Liver (tissue), 3 donors: ENCODE results near the gene KIF5A.

Experiments
- GABPA ChIP-seq, 2 donors: IDR thresholded peaks in 1 of 2; conservative IDR thresholded peaks in 1 of 2; 2 replicates each; pipeline ENCODE4 v1.6.1; 2016; ENCODE audit warnings: antibody characterized with exemption in 2 of 2, mild to moderate bottlenecking in 1 of 2, moderate library complexity in 1 of 2
- JUND ChIP-seq, 2 donors: IDR thresholded peaks; 2 replicates each; pipeline ENCODE4 v1.6.1; 2016; ENCODE audit warnings: antibody characterized with exemption in 2 of 2
- YY1 ChIP-seq: IDR thresholded peaks from 2 replicates; pipeline ENCODE4 v1.6.1; 2016; ENCODE audit warnings: antibody characterized with exemption, mild to moderate bottlenecking
- TF ChIP-seq, protein P1 (sequence below): IDR thresholded peaks from 2 replicates; pipeline ENCODE4 v1.6.1; 2016; ENCODE audit warnings: antibody characterized with exemption, mild to moderate bottlenecking
- TF ChIP-seq, protein P2 (sequence below): fragments of 150-350 bp; IDR thresholded peaks from 2 replicates; pipeline ENCODE4 v1.5.1; 2017; ENCODE audit warnings: improper control_type of control experiment, low read depth, low read length; ENCODE audit not compliant: missing input control
- TF ChIP-seq, protein P3 (sequence below): IDR thresholded peaks from 2 replicates; pipeline ENCODE4 v1.6.1; 2016; ENCODE audit warnings: antibody characterized with exemption
- TF ChIP-seq, protein P4 (sequence below): IDR thresholded peaks from 2 replicates; pipeline ENCODE4 v1.6.1; 2016; ENCODE audit warnings: antibody characterized with exemption
- donor health status: healthy.
- donor health status: healthy.

DNA sequence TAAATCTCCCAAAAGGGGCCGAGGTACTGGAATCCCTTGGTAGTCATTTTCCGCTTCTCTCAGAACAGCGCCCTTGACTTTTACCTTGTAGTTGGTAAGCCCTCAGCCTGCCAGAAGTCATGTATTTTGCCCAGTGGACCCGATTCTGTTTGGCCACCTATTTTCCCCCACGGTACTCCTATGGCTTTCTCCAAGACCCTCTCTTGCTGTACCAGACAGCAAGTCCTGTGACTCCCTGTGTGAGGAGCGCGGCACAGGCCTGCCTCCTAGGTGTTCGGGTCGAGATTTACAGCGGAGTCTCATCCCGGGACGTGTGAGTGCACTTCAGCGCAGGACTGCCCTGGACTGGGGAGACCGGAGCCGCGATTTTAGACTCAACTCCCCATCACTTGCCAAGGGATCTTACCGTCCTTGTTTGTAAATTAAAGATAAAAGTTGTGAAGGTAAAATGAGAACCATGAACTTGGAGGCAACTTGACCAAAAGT, 28.3 kb upstream of the KIF5A start:
- TF ChIP-seq, protein P1, sequence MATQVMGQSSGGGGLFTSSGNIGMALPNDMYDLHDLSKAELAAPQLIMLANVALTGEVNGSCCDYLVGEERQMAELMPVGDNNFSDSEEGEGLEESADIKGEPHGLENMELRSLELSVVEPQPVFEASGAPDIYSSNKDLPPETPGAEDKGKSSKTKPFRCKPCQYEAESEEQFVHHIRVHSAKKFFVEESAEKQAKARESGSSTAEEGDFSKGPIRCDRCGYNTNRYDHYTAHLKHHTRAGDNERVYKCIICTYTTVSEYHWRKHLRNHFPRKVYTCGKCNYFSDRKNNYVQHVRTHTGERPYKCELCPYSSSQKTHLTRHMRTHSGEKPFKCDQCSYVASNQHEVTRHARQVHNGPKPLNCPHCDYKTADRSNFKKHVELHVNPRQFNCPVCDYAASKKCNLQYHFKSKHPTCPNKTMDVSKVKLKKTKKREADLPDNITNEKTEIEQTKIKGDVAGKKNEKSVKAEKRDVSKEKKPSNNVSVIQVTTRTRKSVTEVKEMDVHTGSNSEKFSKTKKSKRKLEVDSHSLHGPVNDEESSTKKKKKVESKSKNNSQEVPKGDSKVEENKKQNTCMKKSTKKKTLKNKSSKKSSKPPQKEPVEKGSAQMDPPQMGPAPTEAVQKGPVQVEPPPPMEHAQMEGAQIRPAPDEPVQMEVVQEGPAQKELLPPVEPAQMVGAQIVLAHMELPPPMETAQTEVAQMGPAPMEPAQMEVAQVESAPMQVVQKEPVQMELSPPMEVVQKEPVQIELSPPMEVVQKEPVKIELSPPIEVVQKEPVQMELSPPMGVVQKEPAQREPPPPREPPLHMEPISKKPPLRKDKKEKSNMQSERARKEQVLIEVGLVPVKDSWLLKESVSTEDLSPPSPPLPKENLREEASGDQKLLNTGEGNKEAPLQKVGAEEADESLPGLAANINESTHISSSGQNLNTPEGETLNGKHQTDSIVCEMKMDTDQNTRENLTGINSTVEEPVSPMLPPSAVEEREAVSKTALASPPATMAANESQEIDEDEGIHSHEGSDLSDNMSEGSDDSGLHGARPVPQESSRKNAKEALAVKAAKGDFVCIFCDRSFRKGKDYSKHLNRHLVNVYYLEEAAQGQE, result no peak
- TF ChIP-seq, protein P2, sequence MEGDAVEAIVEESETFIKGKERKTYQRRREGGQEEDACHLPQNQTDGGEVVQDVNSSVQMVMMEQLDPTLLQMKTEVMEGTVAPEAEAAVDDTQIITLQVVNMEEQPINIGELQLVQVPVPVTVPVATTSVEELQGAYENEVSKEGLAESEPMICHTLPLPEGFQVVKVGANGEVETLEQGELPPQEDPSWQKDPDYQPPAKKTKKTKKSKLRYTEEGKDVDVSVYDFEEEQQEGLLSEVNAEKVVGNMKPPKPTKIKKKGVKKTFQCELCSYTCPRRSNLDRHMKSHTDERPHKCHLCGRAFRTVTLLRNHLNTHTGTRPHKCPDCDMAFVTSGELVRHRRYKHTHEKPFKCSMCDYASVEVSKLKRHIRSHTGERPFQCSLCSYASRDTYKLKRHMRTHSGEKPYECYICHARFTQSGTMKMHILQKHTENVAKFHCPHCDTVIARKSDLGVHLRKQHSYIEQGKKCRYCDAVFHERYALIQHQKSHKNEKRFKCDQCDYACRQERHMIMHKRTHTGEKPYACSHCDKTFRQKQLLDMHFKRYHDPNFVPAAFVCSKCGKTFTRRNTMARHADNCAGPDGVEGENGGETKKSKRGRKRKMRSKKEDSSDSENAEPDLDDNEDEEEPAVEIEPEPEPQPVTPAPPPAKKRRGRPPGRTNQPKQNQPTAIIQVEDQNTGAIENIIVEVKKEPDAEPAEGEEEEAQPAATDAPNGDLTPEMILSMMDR, result no peak
- TF ChIP-seq, protein P3, sequence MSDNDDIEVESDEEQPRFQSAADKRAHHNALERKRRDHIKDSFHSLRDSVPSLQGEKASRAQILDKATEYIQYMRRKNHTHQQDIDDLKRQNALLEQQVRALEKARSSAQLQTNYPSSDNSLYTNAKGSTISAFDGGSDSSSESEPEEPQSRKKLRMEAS, result no peak
- TF ChIP-seq JUND (IDR thresholded peaks at IDR 0.05) (no peak), YY1 (no peak), GABPA (IDR thresholded peaks at IDR 0.05 in 1 of 2, conservative IDR thresholded peaks at IDR 0.05 in 1 of 2) (no peak)
- TF ChIP-seq, protein P4, sequence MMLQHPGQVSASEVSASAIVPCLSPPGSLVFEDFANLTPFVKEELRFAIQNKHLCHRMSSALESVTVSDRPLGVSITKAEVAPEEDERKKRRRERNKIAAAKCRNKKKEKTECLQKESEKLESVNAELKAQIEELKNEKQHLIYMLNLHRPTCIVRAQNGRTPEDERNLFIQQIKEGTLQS, result no peak
